ENCODE results near the gene LSAMP. TPM values are rescaled to one million over a fixed set of nuclear protein-coding genes. Genes with fewer than 3 reads are reported as not detected.

LSAMP gene
- total and polyA plus RNA-seq, 7 donors = 0.23 to 47.1 (median 22.9) TPM

DNA sequence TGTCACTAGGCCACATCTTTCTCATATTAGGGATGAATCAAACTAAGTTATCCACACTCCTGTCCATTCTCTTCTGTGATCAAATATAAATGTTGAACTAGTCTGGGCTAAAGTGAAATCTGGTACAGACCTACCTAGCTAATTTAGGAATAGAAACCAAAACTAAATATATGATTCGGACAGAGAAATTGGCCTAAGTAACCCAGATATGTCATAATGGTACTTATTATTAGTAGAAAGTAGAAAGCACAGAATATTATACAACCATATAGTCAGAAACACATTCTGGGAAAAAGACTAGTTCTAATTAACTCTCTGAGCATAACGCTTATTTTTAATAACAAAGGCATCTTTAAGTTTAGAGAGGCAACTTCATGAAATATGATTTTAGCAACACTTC lies 389.0 kb downstream of the LSAMP start:
- Histone ChIP-seq H3K9me3 (no peaks in the 10 kb centered on the region), H3K27ac (no peak overlapping the region), H3K4me1 (peaks cover 0 to 6% (median 3%) of the 10 kb centered on the region in 4 donors), H3K4me3 (no peak overlapping the region), H3K27me3 (no peaks in the 10 kb centered on the region), H3K36me3 (no peaks in the 10 kb centered on the region)
- DNase-seq = no peak
- WGBS, 2 donors = 69 to 85% methylated on average over 2 of the region's 2 CpGs
- intact Hi-C loops (cut with DNase I) = no loop called here
- TF ChIP-seq POLR2A (IDR thresholded peaks at IDR 0.05) (no peak), POLR2AphosphoS5 (IDR thresholded peaks at IDR 0.05) (no peak), EP300 (IDR thresholded peaks at IDR 0.05) (no peak)
- TF ChIP-seq, protein P1, sequence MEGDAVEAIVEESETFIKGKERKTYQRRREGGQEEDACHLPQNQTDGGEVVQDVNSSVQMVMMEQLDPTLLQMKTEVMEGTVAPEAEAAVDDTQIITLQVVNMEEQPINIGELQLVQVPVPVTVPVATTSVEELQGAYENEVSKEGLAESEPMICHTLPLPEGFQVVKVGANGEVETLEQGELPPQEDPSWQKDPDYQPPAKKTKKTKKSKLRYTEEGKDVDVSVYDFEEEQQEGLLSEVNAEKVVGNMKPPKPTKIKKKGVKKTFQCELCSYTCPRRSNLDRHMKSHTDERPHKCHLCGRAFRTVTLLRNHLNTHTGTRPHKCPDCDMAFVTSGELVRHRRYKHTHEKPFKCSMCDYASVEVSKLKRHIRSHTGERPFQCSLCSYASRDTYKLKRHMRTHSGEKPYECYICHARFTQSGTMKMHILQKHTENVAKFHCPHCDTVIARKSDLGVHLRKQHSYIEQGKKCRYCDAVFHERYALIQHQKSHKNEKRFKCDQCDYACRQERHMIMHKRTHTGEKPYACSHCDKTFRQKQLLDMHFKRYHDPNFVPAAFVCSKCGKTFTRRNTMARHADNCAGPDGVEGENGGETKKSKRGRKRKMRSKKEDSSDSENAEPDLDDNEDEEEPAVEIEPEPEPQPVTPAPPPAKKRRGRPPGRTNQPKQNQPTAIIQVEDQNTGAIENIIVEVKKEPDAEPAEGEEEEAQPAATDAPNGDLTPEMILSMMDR (IDR thresholded peaks at IDR 0.05) = no peak

DNA sequence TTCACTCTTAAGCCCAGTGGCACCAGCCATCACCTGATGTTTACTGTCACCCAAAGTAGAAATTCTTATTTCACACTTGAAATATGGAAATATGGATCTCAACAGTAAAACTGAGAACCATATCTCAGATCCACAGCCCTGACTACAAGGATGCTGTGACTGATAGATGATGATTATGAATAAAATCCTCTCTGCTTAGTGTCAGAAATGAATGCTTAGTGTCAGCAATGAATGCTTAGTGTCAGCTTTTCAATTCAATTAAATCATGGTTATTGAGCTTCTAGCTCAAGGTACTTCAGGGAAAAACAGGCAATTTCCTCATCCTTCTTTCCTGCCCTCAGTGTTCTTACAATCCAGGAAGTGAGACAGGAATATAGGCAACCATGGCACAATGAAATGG lies 392.3 kb downstream of the LSAMP start:
- DNase-seq = no peak
- Histone ChIP-seq H3K4me1 (peaks cover 0 to 12% (median 8%) of the 10 kb centered on the region in 4 donors), H3K4me3 (no peak overlapping the region), H3K27ac (no peak overlapping the region), H3K27me3 (no peaks in the 10 kb centered on the region), H3K9me3 (no peaks in the 10 kb centered on the region), H3K36me3 (no peaks in the 10 kb centered on the region)
- intact Hi-C loops (cut with DNase I) = no loop called here
- no peak for TF ChIP-seq EP300 (IDR thresholded peaks at IDR 0.05)
- TF ChIP-seq POLR2AphosphoS5 (IDR thresholded peaks at IDR 0.05) = no peak
- TF ChIP-seq, protein P1 (IDR thresholded peaks at IDR 0.05) = no peak
- no peak for TF ChIP-seq POLR2A (IDR thresholded peaks at IDR 0.05)

DNA sequence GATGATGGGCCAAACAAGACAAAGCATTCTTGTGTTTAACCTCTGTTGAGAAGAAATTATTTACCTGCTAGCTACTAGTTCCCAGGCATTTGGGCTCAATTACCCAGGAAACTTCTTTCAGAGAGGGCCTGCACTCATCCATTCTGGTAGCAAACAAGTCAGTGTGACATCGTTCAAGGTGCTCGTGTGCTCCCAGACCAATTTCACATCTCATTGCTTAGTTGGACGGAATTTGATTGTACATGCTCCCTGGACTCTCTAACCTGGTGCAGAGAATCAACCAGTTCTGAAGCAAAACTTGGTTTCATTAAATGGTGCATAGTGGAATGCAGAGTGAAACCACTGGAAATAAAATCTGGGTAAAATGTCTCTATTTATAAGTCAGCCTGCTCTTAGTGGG lies 392.7 kb downstream of the LSAMP start:
- Histone ChIP-seq H3K27me3 (no peaks in the 10 kb centered on the region), H3K4me1 (peaks cover 0 to 12% (median 8%) of the 10 kb centered on the region in 4 donors), H3K27ac (no peak overlapping the region), H3K9me3 (no peaks in the 10 kb centered on the region), H3K4me3 (no peak overlapping the region), H3K36me3 (no peaks in the 10 kb centered on the region)
- 75 to 89% methylated on average over 3 of the region's 3 CpGs for WGBS, 2 donors
- intact Hi-C loops (cut with DNase I) = no loop called here
- TF ChIP-seq EP300 (IDR thresholded peaks at IDR 0.05) (no peak), POLR2A (IDR thresholded peaks at IDR 0.05) (no peak), POLR2AphosphoS5 (IDR thresholded peaks at IDR 0.05) (no peak)
- TF ChIP-seq, protein P1 (IDR thresholded peaks at IDR 0.05) = no peak
- DNase-seq = no peak

DNA sequence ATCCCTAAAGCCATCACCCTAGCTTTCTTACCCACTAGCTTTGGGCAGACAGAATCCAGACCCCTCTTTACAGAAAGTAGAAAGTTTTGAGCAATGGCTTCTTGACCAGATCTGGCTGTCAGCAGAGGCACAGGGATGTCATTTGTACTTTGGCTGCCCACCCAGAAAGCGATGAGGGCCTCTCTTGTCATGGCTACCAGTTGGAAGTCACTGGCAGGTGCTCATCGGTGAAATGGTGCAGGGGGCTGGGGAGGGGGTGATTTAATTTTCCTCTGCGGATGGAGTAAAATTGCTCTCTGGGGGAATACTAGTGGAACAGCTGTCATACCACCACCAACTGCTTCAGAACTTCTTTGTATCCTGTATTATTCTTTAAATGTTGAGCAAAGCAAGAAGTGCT lies 393.7 kb downstream of the LSAMP start:
- no peaks in the 10 kb centered on the region for H3K27me3 ChIP-seq
- no peak for DNase-seq
- no peaks in the 10 kb centered on the region for H3K36me3 ChIP-seq
- TF ChIP-seq, protein P1 (IDR thresholded peaks at IDR 0.05) = no peak
- TF ChIP-seq EP300 (IDR thresholded peaks at IDR 0.05) (no peak), POLR2AphosphoS5 (IDR thresholded peaks at IDR 0.05) (no peak), POLR2A (IDR thresholded peaks at IDR 0.05) (no peak)
- no peak overlapping the region for H3K4me3 ChIP-seq
- peaks cover 0 to 12% (median 8%) of the 10 kb centered on the region in 4 donors for H3K4me1 ChIP-seq
- no peak overlapping the region for H3K27ac ChIP-seq
- WGBS, 2 donors = 85 to 93% methylated on average over 3 of the region's 3 CpGs
- intact Hi-C loops (cut with DNase I) = no loop called here
- H3K9me3 ChIP-seq = no peaks in the 10 kb centered on the region

DNA sequence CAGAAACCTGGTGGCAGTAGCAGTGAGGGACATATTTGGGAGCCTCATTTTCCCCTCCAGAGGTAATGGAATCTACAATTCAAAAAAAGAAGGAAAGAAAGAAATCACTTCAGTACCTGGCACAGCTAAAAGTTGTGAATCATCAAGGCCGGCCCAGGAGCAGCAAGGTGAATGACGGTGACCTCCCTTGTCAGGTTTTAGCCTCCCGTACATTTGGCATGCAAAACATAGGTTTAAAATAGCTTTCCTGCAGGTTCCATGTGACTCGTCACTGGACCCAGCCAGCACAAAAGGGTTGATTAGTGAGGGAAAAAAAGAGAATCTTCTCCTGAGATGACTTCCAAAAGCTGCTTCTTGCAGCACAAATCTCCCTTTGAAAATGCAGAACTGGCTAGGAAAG lies 394.2 kb downstream of the LSAMP start:
- no peak for DNase-seq
- H3K36me3 ChIP-seq = no peaks in the 10 kb centered on the region
- no peaks in the 10 kb centered on the region for H3K27me3 ChIP-seq
- intact Hi-C loops (cut with DNase I) = no loop called here
- peaks cover 0 to 12% (median 8%) of the 10 kb centered on the region in 4 donors for H3K4me1 ChIP-seq
- TF ChIP-seq POLR2A (IDR thresholded peaks at IDR 0.05) (no peak), POLR2AphosphoS5 (IDR thresholded peaks at IDR 0.05) (no peak), EP300 (IDR thresholded peaks at IDR 0.05) (no peak)
- TF ChIP-seq, protein P1 (IDR thresholded peaks at IDR 0.05) = no peak
- 59 to 71% methylated on average over 4 of the region's 4 CpGs for WGBS, 2 donors
- no peak overlapping the region for H3K27ac ChIP-seq
- H3K4me3 ChIP-seq = no peak overlapping the region
- no peaks in the 10 kb centered on the region for H3K9me3 ChIP-seq

All from sigmoid colon (tissue), 7 donors.